Measurements from ENCODE around the gene ATP2C2.

Gene ATP2C2

GRCh38 chr16:84475643-84476240, 107.4 kb downstream of the ATP2C2 start:
- H2AFZ ChIP-seq (ENCODE audit: low read length): no peak overlapping the region
- no peaks in the 10 kb centered on the region for H3K79me2 ChIP-seq (ENCODE audit: insufficient read depth, low read length)
- H3K9me2 ChIP-seq (ENCODE audit: low read depth, low read length): no peaks in the 10 kb centered on the region

GRCh38 chr16:84476401-84476800, 108.1 kb downstream of the ATP2C2 start:
- H3K4me3 ChIP-seq (ENCODE audit: low read depth, low read length, poor library complexity, severe bottlenecking): no peak overlapping the region

More at GRCh38 chr16:84475643-84476240, 107.4 kb downstream of the ATP2C2 start:
- Histone ChIP-seq H3K27ac (ENCODE audit: low read depth, low read length, poor library complexity, severe bottlenecking) (no peak overlapping the region), H4K20me1 (ENCODE audit: insufficient read depth, low read length) (no peaks in the 10 kb centered on the region), H3K4me3 (ENCODE audit: low read depth, low read length, poor library complexity, severe bottlenecking) (no peak overlapping the region), H3K4me1 (ENCODE audit: insufficient read depth, low read length, severe bottlenecking) (no peaks in the 10 kb centered on the region), H3K36me3 (ENCODE audit: insufficient read depth, low read length) (no peaks in the 10 kb centered on the region), H3F3A (ENCODE audit: insufficient read depth, low read length) (no peaks in the 10 kb centered on the region), H3K27me3 (ENCODE audit: insufficient read depth, low read length) (no peaks in the 10 kb centered on the region), H3K9ac (ENCODE audit: low read length) (no peak overlapping the region), H3K9me3 (ENCODE audit: low read length) (0 out of 2 replicates have a peak, but pooled peaks cover 2% of the 10 kb centered on the region), H3K4me2 (ENCODE audit: low read length) (no peak overlapping the region)
- TF ChIP-seq EZH2 (IDR thresholded peaks at IDR 0.05; ENCODE audit: borderline replicate concordance, low read length) (no peak), CTCF (IDR thresholded peaks at IDR 0.05; ENCODE audit: low read length) (no peak)

GRCh38 chr16:84477661-84478060, 109.3 kb downstream of the ATP2C2 start:
- H3K79me2 ChIP-seq (ENCODE audit: insufficient read depth, low read length): no peaks in the 10 kb centered on the region
- 0 out of 2 replicates have a peak, but pooled peaks cover 2% of the 10 kb centered on the region for H3K9me3 ChIP-seq (ENCODE audit: low read length)
- H3K4me1 ChIP-seq (ENCODE audit: insufficient read depth, low read length, severe bottlenecking): no peaks in the 10 kb centered on the region
- no peaks in the 10 kb centered on the region for H3K36me3 ChIP-seq (ENCODE audit: insufficient read depth, low read length)
- H2AFZ ChIP-seq (ENCODE audit: low read length): no peak overlapping the region
- no peaks in the 10 kb centered on the region for H4K20me1 ChIP-seq (ENCODE audit: insufficient read depth, low read length)
- H3K27ac ChIP-seq (ENCODE audit: low read depth, low read length, poor library complexity, severe bottlenecking): no peak overlapping the region
- no peaks in the 10 kb centered on the region for H3K9me2 ChIP-seq (ENCODE audit: low read depth, low read length)
- H3K9ac ChIP-seq (ENCODE audit: low read length): no peak overlapping the region
- H3K4me2 ChIP-seq (ENCODE audit: low read length): no peak overlapping the region
- no peak for TF ChIP-seq CTCF (IDR thresholded peaks at IDR 0.05; ENCODE audit: low read length)
- no peak for TF ChIP-seq EZH2 (IDR thresholded peaks at IDR 0.05; ENCODE audit: borderline replicate concordance, low read length)
- no peaks in the 10 kb centered on the region for H3K27me3 ChIP-seq (ENCODE audit: insufficient read depth, low read length)
- no peaks in the 10 kb centered on the region for H3F3A ChIP-seq (ENCODE audit: insufficient read depth, low read length)
- no peak overlapping the region for H3K4me3 ChIP-seq (ENCODE audit: low read depth, low read length, poor library complexity, severe bottlenecking)

More at GRCh38 chr16:84476401-84476800, 108.1 kb downstream of the ATP2C2 start:
- Histone ChIP-seq H3K79me2 (ENCODE audit: insufficient read depth, low read length) (no peaks in the 10 kb centered on the region), H2AFZ (ENCODE audit: low read length) (no peak overlapping the region), H3F3A (ENCODE audit: insufficient read depth, low read length) (no peaks in the 10 kb centered on the region), H3K4me1 (ENCODE audit: insufficient read depth, low read length, severe bottlenecking) (no peaks in the 10 kb centered on the region), H3K4me2 (ENCODE audit: low read length) (no peak overlapping the region), H3K36me3 (ENCODE audit: insufficient read depth, low read length) (no peaks in the 10 kb centered on the region), H3K27me3 (ENCODE audit: insufficient read depth, low read length) (no peaks in the 10 kb centered on the region), H3K9me2 (ENCODE audit: low read depth, low read length) (no peaks in the 10 kb centered on the region), H3K9ac (ENCODE audit: low read length) (no peak overlapping the region), H3K9me3 (ENCODE audit: low read length) (0 out of 2 replicates have a peak, but pooled peaks cover 2% of the 10 kb centered on the region), H3K27ac (ENCODE audit: low read depth, low read length, poor library complexity, severe bottlenecking) (no peak overlapping the region), H4K20me1 (ENCODE audit: insufficient read depth, low read length) (no peaks in the 10 kb centered on the region)
- no peak for TF ChIP-seq EZH2 (IDR thresholded peaks at IDR 0.05; ENCODE audit: borderline replicate concordance, low read length)
- TF ChIP-seq CTCF (IDR thresholded peaks at IDR 0.05; ENCODE audit: low read length): no peak

Data from OCI-LY1 (cell line).